GM18868 (cell line): ENCODE data around the gene RUNX1.

Experiments
- ATAC-seq: cut with Tn5 transposase; IDR thresholded peaks from one replicate; pipeline ENCODE4 v1.9.1; 2021; ENCODE audit warnings: mild to moderate bottlenecking, moderate library complexity; ENCODE audit not compliant: unreplicated experiment

The RUNX1 gene

DNA sequence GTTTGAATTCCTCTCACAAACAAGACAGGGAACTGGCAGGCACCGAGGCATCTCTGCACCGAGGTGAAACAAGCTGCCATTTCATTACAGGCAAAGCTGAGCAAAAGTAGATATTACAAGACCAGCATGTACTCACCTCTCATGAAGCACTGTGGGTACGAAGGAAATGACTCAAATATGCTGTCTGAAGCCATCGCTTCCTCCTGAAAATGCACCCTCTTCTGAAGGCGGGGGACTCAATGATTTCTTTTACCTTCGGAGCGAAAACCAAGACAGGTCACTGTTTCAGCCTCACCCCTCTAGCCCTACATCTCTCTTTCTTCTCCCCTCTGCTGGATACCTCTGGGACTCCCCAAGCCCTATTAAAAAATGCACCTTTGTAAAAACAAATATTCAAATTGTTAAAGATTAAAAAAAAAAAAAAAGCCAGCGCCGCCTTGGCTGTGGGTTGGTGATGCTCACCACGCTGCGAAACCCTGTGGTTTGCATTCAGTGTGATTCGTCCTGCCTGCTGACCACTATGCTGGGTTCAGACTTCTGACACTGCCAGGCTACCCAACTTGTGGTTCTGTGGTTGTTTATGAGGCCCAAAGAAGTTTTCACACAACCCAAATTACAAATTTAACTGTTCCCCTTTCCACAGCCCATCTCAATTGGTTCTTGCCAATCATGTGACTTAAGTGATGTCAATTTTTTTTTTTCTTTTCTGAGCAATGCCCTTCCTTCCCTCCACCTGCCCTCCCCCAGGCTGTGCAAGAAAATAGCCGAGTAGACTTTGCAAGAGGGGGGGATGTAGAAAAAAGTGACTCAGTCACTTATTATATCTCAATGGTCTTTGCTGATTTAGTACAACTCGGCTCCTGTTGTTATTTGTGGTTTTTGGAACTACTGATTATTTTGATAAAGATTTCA is at the start of gene RUNX1:
Gene RUNX1, minus strand, starts transcription at position 597 of the 912 bp plus-strand sequence.
- peak; percentile 46 for ATAC-seq

DNA sequence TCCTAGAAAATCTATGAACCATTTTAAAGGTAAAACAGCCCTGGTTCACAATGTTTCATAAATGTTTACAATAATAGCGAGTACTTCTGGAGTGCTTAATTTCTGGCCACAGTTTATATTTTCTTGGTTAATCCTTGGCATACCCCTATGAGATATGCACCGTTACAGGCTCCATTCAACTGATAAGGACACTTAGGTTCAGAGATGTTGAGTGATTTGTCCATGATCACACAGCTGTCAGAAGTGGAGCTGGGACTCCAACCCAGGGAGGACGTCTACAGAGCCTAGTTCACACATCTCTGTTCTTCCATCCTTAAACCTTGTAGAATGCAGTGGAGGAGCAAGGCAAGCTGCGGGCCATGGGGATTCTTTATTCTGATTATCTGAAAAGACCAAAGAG is 48.4 kb upstream of the RUNX1 start:
- ATAC-seq: no peak

DNA sequence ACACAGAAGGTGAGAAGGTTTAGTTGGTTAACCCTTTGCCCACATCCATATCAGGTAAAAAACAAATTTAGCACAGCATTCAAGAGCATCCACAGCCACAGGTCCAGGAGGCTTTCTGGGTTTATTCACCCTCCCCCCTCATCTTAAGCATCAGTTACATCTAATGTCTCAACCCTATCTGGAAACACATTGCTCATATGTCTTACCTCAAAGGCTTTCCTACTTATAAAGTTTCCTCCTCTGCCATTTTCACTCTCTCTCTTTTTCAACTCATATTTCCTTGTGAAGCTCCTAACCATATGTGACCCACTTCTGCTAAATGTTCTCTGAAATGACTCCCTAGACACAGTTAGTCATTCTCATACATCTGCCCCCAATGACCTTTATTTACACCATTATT is 47.9 kb upstream of the RUNX1 start:
- ATAC-seq: no peak

DNA sequence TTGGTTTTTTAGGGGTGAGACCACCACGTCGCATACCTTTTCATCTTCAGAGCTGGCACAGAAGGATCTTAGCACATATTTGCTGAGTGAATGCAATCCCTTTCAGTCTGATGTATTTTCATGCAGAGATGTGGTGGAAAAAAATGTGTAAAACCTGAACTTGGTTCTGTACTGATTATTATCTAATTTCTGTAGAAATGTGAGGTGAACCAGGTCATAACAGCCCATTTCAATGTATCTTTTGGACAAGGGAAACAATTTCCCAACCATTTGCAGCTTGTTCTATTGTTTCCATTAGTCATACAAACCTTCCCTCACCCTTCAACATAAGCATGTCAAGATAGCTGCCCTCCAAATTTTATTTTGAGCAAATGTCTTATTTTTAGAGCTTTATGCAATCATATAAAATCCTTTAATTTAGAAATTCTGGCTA is 46.8 kb upstream of the RUNX1 start:
- ATAC-seq: no peak

- ATAC-seq: no peak
Observed at GRCh38 chr21:35093514-35093913, 44.4 kb upstream of the RUNX1 start.

- ATAC-seq: no peak
Observed at GRCh38 chr21:35091496-35091895, 42.4 kb upstream of the RUNX1 start.

- ATAC-seq: no peak
Observed at GRCh38 chr21:35090403-35090802, 41.3 kb upstream of the RUNX1 start.

- ATAC-seq: no peak
Observed at GRCh38 chr21:35088319-35088771, 39.2 kb upstream of the RUNX1 start.

- ATAC-seq: no peak
Observed at GRCh38 chr21:35086357-35086756, 37.3 kb upstream of the RUNX1 start.

GRCh38 chr21:35084869-35085268 is 35.8 kb upstream of the RUNX1 start:
- no peak for ATAC-seq

- ATAC-seq: no peak
Observed at GRCh38 chr21:35083246-35083645, 34.1 kb upstream of the RUNX1 start.

DNA sequence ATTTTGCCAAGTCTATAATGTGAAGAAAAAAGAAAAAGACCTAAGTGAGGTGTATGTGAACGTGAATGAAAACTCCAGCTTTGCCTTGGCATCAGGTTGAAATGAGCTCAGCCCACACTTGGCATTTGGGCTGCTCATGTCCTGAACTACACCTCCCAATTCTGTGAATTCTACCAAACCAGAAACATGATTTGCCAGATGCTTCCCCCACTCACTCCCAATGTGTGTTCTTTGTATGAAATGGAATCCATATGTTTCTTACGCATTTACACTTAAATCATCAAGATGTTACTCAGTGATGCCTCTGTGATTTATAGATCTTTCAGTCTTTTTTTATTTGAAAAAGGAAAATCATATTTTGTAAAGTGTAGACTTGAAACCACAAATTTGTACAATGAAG is 32.8 kb upstream of the RUNX1 start:
- ATAC-seq: no peak

GRCh38 chr21:35079181-35079580 is 30.1 kb upstream of the RUNX1 start:
- no peak for ATAC-seq

DNA sequence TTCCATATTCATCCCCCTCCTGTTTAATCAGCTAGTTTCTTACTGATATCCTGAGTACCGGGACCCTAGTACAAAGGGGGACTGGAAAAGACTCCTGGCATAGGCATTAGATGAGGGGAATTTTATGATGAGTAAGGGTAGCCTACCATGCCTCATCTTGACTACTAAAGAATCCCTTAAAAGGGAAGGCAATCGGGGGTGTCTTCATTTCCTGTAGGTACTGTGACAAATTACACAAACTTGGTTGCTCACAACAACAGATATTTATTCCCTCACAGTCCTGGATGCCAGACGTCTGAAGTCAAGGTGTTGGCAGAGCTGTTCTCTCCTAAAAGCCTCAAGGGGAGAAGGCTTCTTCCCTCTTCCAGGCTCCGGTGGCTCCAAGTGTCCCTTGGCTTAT is 28.9 kb upstream of the RUNX1 start:
- no peak for ATAC-seq

GRCh38 chr21:35077466-35077865 is 28.4 kb upstream of the RUNX1 start:
- ATAC-seq: no peak

GRCh38 chr21:35075546-35075945 is 26.4 kb upstream of the RUNX1 start:
- no peak for ATAC-seq

DNA sequence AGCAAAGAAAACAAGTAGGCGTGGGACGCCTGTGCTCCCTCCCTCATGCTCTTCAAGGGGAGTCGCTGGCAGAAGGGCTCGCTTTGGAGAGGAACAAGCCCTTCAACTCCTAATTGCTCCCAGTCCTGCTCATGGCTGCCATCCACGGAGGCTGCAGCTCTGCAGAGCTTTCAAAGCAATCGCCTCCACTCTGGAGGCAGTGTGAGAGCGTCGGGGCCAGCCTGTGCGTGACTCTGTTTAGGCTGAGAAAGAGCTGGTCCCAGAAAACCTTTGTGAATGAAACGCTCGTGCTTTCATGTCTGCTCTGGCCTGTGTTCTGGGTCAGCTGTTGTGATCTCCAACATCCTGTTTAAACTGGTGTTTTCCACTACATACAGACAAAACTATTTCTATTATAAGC is 23.9 kb upstream of the RUNX1 start:
- no peak for ATAC-seq

DNA sequence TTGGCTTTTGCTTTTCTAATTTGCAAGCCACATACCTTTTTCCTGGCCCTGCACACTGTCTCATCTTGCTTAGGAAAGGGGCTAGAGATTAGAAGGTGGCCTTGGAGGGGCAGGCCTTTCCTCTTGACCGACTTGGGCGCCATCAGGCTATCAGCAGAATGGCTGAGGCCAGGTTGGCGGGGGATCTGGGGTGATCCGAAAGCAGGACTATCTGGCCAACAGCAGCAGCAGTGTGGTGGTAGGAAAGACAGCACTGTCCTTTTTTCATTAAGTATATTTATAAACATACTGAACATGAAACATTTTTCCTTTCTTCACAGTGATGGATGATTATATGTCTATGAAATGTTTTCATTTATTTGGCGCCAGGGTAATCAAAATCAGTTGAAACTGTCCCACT is 23.5 kb upstream of the RUNX1 start:
- no peak for ATAC-seq

GRCh38 chr21:35071347-35071746 is 22.2 kb upstream of the RUNX1 start:
- ATAC-seq: no peak

DNA sequence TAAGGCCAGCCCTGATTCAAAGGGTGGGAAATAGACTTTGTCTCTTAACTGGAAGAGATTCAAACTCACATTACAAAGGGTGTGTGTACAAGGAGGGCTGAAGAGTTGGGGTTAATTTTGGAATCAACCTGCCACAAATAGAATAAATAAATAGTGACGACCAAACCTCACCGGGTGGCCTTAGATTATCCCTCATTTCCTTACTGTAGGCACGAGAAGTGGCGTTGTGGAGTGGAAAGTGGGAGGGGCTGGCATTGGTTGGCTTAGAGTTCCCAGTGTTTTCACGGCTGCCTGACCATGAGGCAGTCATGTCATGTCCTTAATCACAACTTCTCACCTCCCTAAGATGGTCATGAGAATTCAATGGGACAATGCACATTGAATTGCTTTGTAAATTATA is 21.3 kb upstream of the RUNX1 start:
- no peak for ATAC-seq

DNA sequence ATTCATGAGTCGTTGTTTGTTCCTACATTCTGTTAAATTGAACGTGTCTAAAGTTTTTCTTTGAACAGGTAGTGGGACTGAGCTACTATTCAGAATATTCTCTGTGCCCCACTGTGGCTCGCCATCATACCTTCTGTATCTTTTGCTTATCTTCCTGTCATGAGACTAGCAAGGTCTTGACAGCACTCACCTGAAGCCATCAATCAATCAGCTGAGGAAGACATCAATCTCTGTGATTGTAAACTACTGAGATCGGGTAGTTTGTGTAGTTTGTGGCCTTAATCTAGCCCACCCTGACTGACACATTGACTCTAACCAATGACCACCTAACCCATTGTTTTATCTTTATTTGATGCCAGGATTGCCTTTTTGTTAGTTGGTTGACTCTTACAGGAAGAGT is 17.7 kb upstream of the RUNX1 start:
- ATAC-seq: no peak

DNA sequence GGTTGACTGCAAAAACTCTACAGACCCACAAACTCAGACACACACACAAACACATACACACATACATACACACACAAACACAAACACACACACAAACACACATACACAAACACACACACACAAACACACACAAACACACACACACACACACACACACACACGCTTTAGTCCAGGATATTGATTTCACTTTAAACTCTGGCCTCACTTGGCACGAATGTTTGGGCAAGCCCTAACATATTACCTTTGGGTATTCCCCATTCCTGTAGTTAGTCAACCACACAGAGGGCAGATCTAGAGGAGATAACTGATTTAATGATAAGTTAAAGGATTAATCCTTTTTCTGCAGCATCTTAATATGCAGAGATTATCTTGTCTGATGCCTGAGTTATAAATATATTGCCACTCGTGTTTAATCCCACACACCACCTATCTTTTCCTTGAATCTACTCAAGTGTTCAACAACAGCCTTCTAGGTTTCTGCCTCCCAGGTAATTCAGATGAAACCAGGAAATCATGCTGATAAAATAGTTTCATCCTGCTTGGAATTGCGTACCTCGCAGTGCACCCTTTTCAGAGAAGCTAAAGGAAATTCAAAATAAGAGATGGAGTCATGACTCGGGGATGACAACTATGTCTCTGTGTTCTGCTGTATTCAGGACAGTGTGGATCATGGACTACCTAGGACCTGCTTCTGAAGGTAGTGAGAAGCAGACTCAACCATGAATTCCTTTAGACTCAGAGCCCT is 14.5 kb upstream of the RUNX1 start:
- no peak for ATAC-seq
